HEK293 (cell line): ENCODE measurements around the gene CDH5.

Experiments used
- CTCF ChIA-PET: fragments of 350-600 bp; formaldehyde crosslinking; extraction: SDS; loops from one replicate; lab custom pipeline; 2021; ENCODE audit warnings: antibody characterized with exemption; lab: Yijun Ruan, JAX
- POLR2A ChIA-PET: fragments of 300-600 bp; formaldehyde crosslinking; extraction: SDS; loops from one replicate; lab custom pipeline; 2020; ENCODE audit warnings: antibody characterized with exemption, inconsistent platforms; lab: Yijun Ruan, JAX
- H3K27ac ChIP-seq: fragments of 200-500 bp; sonication (Bioruptor generic); 2 replicates; pipeline ENCODE4 v1.5.1; 2014; ENCODE audit warnings: low read depth, low read length, control low read depth, inconsistent platforms; ENCODE audit errors: extremely low read depth
- H3K36me3 ChIP-seq, 2 experiments: fragments of 200-500 bp in 1 of 2; sonication (Bioruptor generic) in 1 of 2; 1 replicate in 1 of 2; 2 replicates in 1 of 2; pipeline ENCODE4 v1.5.1; 2014 to 2017; ENCODE audit warnings: inconsistent platforms in 2 of 2, low read length in 2 of 2; ENCODE audit not compliant: control insufficient read depth in 2 of 2, insufficient read depth in 1 of 2
- H3K4me1 ChIP-seq: fragments of 200-500 bp; sonication (Bioruptor generic); 2 replicates; pipeline ENCODE4 v1.5.1; 2014; ENCODE audit warnings: mild to moderate bottlenecking, low read length, inconsistent platforms; ENCODE audit not compliant: control insufficient read depth, insufficient read depth
- H3K4me3 ChIP-seq: 2 replicates; pipeline ENCODE4 v1.5.1; 2011; ENCODE audit warnings: low read depth, mild to moderate bottlenecking, control low read depth, low read length, moderate library complexity
- H3K9me3 ChIP-seq: fragments of 200-500 bp; sonication (Bioruptor generic); 2 replicates; pipeline ENCODE4 v1.5.1; 2014; ENCODE audit warnings: low read depth, low read length, inconsistent platforms; ENCODE audit not compliant: control insufficient read depth, insufficient read depth
- MYNN ChIP-seq: fragments of 450-650 bp; formaldehyde crosslinking; IDR thresholded peaks from 2 replicates; pipeline ENCODE4 v1.5.1; 2016; ENCODE audit warnings: missing biosample characterization, missing genetic modification characterization, borderline replicate concordance
- PRDM10 ChIP-seq: fragments of 450-650 bp; formaldehyde crosslinking; IDR thresholded peaks from 2 replicates; pipeline ENCODE4 v1.5.1; 2016; ENCODE audit warnings: missing biosample characterization, missing genetic modification characterization
- REST ChIP-seq: fragments of 450-650 bp; formaldehyde crosslinking; IDR thresholded peaks from 2 replicates; pipeline ENCODE4 v1.5.1; 2016; ENCODE audit warnings: missing biosample characterization, missing genetic modification characterization
- WT1 ChIP-seq: fragments of 450-650 bp; formaldehyde crosslinking; IDR thresholded peaks from 2 replicates; pipeline ENCODE4 v1.5.1; 2016; ENCODE audit warnings: missing biosample characterization, missing genetic modification characterization
- YY2 ChIP-seq: fragments of 450-650 bp; formaldehyde crosslinking; IDR thresholded peaks from 2 replicates; pipeline ENCODE4 v1.5.1; 2016; ENCODE audit warnings: missing biosample characterization, missing genetic modification characterization
- ZBTB26 ChIP-seq: fragments of 450-650 bp; formaldehyde crosslinking; optimal IDR thresholded peaks from 2 replicates; pipeline ENCODE3; 2016; ENCODE audit warnings: missing biosample characterization, mild to moderate bottlenecking, missing genetic modification characterization
- ZNF140 ChIP-seq: fragments of 450-650 bp; formaldehyde crosslinking; IDR thresholded peaks from 2 replicates; pipeline ENCODE4 v1.5.1; 2016; ENCODE audit warnings: missing biosample characterization, missing genetic modification characterization
- ZNF211 ChIP-seq: fragments of 450-650 bp; formaldehyde crosslinking; IDR thresholded peaks from 2 replicates; pipeline ENCODE4 v1.5.1; 2016; ENCODE audit warnings: low read depth, missing biosample characterization, missing genetic modification characterization
- ZNF394 ChIP-seq: fragments of 450-650 bp; formaldehyde crosslinking; IDR thresholded peaks from 2 replicates; pipeline ENCODE4 v1.5.1; 2016; ENCODE audit warnings: missing biosample characterization, missing genetic modification characterization, mild to moderate bottlenecking, moderate library complexity, borderline replicate concordance
- ZNF398 ChIP-seq: fragments of 450-650 bp; formaldehyde crosslinking; IDR thresholded peaks from 2 replicates; pipeline ENCODE4 v1.5.1; 2017; ENCODE audit warnings: missing biosample characterization, missing genetic modification characterization
- ZNF596 ChIP-seq: fragments of 450-650 bp; IDR thresholded peaks from 2 replicates; pipeline ENCODE4 v1.5.0; 2018; ENCODE audit warnings: missing biosample characterization, mild to moderate bottlenecking, missing genetic modification characterization, moderate library complexity
- ZNF629 ChIP-seq: fragments of 450-650 bp; formaldehyde crosslinking; IDR thresholded peaks from 2 replicates; pipeline ENCODE4 v1.5.1; 2017; ENCODE audit warnings: missing biosample characterization, missing genetic modification characterization
- ZNF664 ChIP-seq: fragments of 450-650 bp; formaldehyde crosslinking; IDR thresholded peaks from 2 replicates; pipeline ENCODE4 v1.5.1; 2016; ENCODE audit warnings: missing biosample characterization, missing genetic modification characterization
- ZNF785 ChIP-seq: fragments of 450-650 bp; formaldehyde crosslinking; IDR thresholded peaks from 2 replicates; pipeline ENCODE4 v1.5.1; 2016; ENCODE audit warnings: missing biosample characterization, missing genetic modification characterization
- ZNF830 ChIP-seq: fragments of 450-650 bp; IDR thresholded peaks from 2 replicates; pipeline ENCODE4 v1.5.0; 2018; ENCODE audit warnings: missing biosample characterization, missing genetic modification characterization, low read depth, mild to moderate bottlenecking, moderate library complexity

CDH5 gene

GRCh38 chr16:66388350-66389139 lies 22.1 kb downstream of the CDH5 start (continued):
- TF ChIP-seq ZBTB26 = no peak
- no peak for TF ChIP-seq ZNF394
- no peak for TF ChIP-seq REST (tag by site-specific recombination)
- no peak for TF ChIP-seq PRDM10 (tag by site-specific recombination)
- TF ChIP-seq ZNF830 (tag by site-specific recombination) = no peak
- TF ChIP-seq YY2 (tag by site-specific recombination) = no peak

GRCh38 chr16:66389256-66390176 lies 23.0 kb downstream of the CDH5 start:
- Histone ChIP-seq H3K4me3 (no peak overlapping the region), H3K9me3 (no peaks in the 10 kb centered on the region), H3K27ac (no peak overlapping the region), H3K4me1 (no peaks in the 10 kb centered on the region), H3K36me3 (no peaks in the 10 kb centered on the region)
- TF ChIP-seq ZNF211 (tag by site-specific recombination) = no peak
- no peak for TF ChIP-seq ZNF398
- TF ChIP-seq ZNF629 = no peak
- no peak for TF ChIP-seq ZNF596
- no peak for TF ChIP-seq ZNF140
- TF ChIP-seq ZNF785 (tag by site-specific recombination) = no peak
- no peak for TF ChIP-seq WT1
- TF ChIP-seq ZNF664 (tag by site-specific recombination) = no peak
- TF ChIP-seq MYNN = no peak
- CTCF ChIA-PET = interaction anchor here (0.5 kb wide), 2 partner anchors 102 to 239 kb away, joined by 3 read pairs; no protein-coding TSS in a partner anchor
- POLR2A ChIA-PET = no interaction called here
